Measurements from ENCODE around the gene AFDN.

AFDN gene

DNA sequence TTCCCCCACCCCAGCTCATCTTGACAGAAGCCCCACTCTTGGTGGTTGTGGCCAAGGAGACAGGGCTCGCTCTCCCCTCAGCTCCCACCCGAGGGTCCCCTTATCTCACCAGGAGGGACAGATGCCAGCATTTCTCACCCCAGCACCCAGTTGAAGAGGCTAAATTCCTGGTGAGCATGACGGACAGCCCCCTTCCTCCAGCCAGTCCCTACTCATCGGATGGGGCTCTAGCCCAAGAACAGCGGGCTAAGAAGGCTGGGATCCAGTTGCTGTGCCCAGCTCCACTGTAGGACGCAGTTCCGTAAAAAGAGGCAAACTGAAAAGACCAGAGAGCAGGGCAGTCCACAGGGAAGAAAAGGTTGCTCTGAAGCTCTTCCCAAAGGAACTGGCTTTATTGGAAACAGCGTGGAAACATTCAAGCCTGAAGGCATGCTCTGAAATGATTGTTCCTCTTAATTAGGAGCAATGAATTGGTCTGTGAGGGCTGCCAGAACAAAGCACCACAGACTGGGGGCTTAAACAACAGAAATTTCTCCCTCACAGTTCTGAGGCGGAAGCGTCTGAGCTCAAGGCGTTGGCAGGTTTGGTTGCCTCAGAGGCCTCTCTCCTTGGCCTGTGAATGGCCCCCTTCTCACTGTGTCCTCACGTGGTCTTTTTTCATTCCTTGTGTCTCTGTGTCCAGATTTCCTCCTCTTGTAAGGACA is 152.9 kb downstream of the AFDN start:
- Histone ChIP-seq H3K9ac (ENCODE audit: low read length) (no peak overlapping the region), H3K9me3 (ENCODE audit: low read length) (no peaks in the 10 kb centered on the region), H3K4me1 (ENCODE audit: insufficient read depth, low read length) (no peaks in the 10 kb centered on the region), H3K36me3 (ENCODE audit: insufficient read depth, low read length) (no peaks in the 10 kb centered on the region), H3K27me3 (ENCODE audit: control insufficient read depth in 1 of 2, insufficient read depth in 2 of 2, low read length in 2 of 2) (no peaks in the 10 kb centered on the region), H3K27ac (ENCODE audit: low read depth, low read length) (no peak overlapping the region), H3K4me3 (ENCODE audit: low read depth in 1 of 2, low read length in 2 of 2) (no peak overlapping the region)

DNA sequence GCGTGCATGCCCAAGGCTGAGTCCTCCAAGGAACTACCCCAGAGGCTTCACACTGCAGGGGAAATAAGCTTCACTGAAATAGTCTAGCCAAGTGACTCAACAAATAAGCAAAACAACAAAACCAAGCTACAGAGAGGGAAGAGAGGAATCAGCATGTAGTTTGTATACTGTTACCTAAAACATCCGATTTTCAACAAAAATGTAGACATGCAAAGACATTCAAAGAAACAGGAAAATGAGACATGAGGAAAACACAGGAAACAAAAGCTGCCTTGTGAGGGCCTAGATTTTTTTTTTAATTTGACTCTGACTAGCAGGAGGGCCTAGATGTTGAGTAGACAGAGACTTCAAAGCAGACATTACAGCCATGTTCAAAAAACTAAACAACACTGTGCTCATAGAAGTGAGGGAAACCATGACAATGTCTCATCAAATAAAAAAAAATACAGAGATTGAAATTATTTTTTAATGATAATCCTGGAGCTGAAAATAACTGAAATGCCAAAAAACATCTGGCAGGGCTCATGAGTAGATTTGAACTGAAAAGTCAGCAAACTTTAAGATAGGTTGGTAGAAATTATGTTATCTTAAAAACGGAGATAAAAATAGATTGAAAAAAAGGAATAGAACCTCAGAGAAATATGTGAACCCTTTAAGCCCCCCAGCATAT is 154.3 kb downstream of the AFDN start:
- Histone ChIP-seq H3K9me3 (ENCODE audit: low read length) (no peaks in the 10 kb centered on the region), H3K4me1 (ENCODE audit: insufficient read depth, low read length) (no peaks in the 10 kb centered on the region), H3K9ac (ENCODE audit: low read length) (no peak overlapping the region), H3K27me3 (ENCODE audit: control insufficient read depth in 1 of 2, insufficient read depth in 2 of 2, low read length in 2 of 2) (no peaks in the 10 kb centered on the region), H3K27ac (ENCODE audit: low read depth, low read length) (no peak overlapping the region), H3K36me3 (ENCODE audit: insufficient read depth, low read length) (no peaks in the 10 kb centered on the region), H3K4me3 (ENCODE audit: low read depth in 1 of 2, low read length in 2 of 2) (no peak overlapping the region)

DNA sequence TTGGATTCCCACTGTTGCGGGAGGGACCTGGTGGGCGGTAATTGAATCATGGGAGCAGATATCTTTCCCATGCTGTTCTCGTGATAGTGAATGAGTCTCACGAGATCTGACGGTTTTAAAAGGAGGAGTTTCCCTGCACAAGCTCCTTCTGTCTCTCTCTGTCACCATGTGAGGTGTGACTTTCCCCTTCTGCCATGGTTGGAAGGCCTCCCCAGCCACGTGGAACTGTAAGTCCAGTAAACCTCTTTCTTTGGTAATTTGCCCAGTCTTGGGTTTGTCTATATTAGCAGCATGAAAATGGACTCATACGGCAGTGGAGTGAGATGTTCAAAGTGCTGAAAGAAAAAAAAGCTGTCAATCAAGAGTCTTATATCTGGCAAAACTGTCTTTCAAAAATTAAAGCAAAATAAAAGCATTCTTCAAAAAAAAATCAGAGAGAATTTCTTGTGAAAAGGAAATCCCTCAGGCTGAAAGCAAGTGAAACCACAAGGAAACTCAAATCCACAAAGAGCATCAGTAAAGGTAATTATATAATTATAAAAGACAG is 155.3 kb downstream of the AFDN start:
- Histone ChIP-seq H3K9me3 (ENCODE audit: low read length) (no peaks in the 10 kb centered on the region), H3K4me3 (ENCODE audit: low read depth in 1 of 2, low read length in 2 of 2) (no peak overlapping the region), H3K4me1 (ENCODE audit: insufficient read depth, low read length) (no peaks in the 10 kb centered on the region), H3K27me3 (ENCODE audit: control insufficient read depth in 1 of 2, insufficient read depth in 2 of 2, low read length in 2 of 2) (no peaks in the 10 kb centered on the region), H3K36me3 (ENCODE audit: insufficient read depth, low read length) (no peaks in the 10 kb centered on the region), H3K9ac (ENCODE audit: low read length) (no peak overlapping the region), H3K27ac (ENCODE audit: low read depth, low read length) (no peak overlapping the region)

DNA sequence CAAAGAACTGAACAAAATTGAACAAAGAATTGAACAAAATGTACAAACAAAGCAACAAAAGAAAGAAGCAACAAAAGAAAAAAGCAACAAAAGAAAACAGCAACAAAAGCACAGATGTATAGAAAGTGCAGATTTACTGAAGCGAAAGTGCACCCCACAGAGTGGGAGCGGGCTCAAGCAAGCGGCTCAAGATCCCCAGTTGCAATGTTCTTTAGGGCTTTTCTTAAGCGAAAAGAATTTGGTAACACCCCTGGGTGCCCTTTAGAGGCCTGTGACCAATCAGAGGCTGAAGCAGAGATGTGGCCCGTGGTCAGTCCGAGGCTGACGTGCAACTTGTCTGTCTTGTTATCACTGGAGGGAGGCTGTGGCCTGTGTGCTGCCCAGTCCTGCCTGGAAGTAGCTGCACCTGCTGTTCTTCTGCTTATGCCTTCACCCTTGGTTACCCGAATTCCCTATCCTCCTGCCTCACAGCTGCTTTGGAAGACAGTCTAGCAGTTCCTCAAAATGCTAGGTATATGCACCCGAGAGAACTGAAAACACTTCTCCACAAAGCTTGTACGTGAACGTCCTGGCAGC is 157.5 kb downstream of the AFDN start:
- Histone ChIP-seq H3K4me1 (ENCODE audit: insufficient read depth, low read length) (no peaks in the 10 kb centered on the region), H3K9ac (ENCODE audit: low read length) (no peak overlapping the region), H3K27me3 (ENCODE audit: control insufficient read depth in 1 of 2, insufficient read depth in 2 of 2, low read length in 2 of 2) (no peaks in the 10 kb centered on the region), H3K27ac (ENCODE audit: low read depth, low read length) (no peak overlapping the region), H3K4me3 (ENCODE audit: low read depth in 1 of 2, low read length in 2 of 2) (no peak overlapping the region), H3K36me3 (ENCODE audit: insufficient read depth, low read length) (no peaks in the 10 kb centered on the region), H3K9me3 (ENCODE audit: low read length) (no peaks in the 10 kb centered on the region)

DNA sequence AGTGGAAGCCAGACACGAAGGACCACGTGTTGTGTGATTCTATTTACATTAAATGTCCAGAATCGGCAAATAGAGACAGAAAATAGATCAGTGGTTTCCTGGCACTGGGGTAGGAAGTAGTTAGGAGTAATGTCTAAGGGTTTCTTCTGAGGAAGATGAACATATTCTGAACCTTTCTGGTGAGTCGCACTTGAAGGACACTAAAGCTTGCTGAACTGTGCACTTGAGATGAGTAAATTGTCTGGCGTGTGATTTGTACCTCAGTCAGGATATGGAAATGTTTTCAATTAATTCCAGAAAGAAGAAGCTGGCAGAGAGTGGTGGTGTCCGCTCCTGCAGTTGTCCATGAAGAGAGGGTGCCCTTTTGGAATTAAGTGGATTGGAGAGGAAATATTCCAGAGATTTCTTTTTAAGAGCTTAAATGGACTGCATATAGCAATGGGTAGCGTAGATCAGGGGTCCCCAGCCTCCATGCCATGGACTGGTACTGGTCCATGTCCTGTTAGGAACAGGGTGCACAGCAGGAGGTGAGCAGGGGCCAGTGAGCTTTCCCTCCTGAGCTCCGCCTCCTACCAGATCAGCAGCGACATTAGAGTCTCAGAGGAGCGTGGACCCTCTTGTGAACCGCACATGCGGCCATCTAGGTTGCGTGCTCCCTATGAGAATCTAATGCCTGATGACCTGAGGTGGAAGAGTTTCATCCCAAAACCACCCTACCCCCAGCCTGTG is 158.3 kb downstream of the AFDN start:
- Histone ChIP-seq H3K27ac (ENCODE audit: low read depth, low read length) (no peak overlapping the region), H3K9me3 (ENCODE audit: low read length) (no peaks in the 10 kb centered on the region), H3K4me3 (ENCODE audit: low read depth in 1 of 2, low read length in 2 of 2) (no peak overlapping the region), H3K9ac (ENCODE audit: low read length) (no peak overlapping the region), H3K36me3 (ENCODE audit: insufficient read depth, low read length) (no peaks in the 10 kb centered on the region), H3K27me3 (ENCODE audit: control insufficient read depth in 1 of 2, insufficient read depth in 2 of 2, low read length in 2 of 2) (no peaks in the 10 kb centered on the region), H3K4me1 (ENCODE audit: insufficient read depth, low read length) (no peaks in the 10 kb centered on the region)

DNA sequence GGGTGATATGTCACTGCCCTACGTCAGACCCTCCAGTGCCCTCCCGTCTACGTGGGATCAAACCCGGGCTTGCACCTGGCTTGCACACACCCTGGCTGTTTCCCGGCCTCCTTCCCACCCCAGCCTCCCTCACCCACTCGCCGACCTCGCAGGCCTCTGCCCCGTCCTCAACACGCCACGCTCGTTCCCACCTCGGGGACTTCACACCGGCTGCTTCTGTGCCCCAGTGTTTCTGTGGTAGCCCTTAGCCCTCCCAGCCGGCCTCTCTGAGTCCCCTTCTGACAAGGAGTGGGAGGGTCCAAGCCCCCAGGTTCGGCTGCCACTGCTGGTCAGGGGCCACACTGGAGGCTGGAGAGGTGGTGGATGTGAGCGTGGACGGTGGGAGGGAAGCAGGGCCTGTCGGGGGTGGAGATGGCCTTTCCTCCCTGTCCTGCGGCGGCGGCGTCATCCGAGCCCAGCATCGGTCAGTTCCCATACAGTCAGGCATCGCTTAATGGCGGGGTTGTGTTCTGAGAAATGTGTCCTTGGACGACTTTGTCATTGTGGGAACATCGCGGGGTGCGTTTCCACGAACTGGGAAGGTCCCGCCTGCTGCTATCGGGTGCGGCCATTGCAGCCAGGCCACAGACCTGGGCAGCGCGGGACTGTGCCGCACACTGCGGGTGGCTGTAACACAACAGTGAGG is 159.3 kb downstream of the AFDN start:
- no peak overlapping the region for H3K4me3 ChIP-seq (ENCODE audit: low read depth in 1 of 2, low read length in 2 of 2)
- H3K27ac ChIP-seq (ENCODE audit: low read depth, low read length), result no peak overlapping the region
- no peaks in the 10 kb centered on the region for H3K36me3 ChIP-seq (ENCODE audit: insufficient read depth, low read length)
- no peaks in the 10 kb centered on the region for H3K9me3 ChIP-seq (ENCODE audit: low read length)
- H3K9ac ChIP-seq (ENCODE audit: low read length), result no peak overlapping the region
- no peaks in the 10 kb centered on the region for H3K27me3 ChIP-seq (ENCODE audit: control insufficient read depth in 1 of 2, insufficient read depth in 2 of 2, low read length in 2 of 2)
- H3K4me1 ChIP-seq (ENCODE audit: insufficient read depth, low read length), result no peaks in the 10 kb centered on the region

DNA sequence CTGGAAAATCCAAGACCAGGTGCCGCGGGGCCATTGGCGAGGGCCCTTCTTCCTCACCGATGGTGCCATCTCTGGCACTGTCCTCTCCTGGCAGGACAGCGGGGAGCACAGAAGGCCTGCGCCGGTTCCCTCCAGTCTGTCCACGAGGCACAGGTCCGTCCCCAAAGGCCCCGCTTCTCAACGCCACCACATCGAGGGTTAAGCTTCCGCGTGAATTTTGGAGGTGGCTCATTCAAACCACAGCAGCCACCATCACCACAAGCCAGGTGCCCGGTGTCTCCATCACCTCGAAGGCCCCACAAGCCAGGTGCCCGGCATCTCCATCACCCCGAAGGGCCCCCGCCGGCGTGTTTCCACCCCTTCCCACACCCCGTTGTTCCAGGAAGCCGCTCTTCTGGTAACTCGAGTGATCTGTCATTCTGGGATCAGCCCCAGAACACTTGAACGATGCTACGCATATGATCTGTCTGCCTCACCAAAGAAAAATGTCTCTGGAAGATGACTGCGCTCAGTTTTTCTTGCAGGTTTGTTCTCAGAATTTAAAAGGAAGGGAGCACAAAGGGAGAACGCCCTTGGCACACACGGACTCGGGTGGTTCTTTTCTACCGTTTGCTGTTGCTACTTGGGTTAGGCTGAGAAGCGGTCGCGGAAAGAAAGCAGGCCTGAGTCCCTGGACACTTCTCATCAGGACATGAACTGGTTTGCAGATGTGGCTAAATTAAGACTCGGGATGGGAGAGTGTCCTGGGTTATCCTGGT is 160.9 kb downstream of the AFDN start:
- Histone ChIP-seq H3K4me3 (ENCODE audit: low read depth in 1 of 2, low read length in 2 of 2) (no peak overlapping the region), H3K9ac (ENCODE audit: low read length) (no peak overlapping the region), H3K36me3 (ENCODE audit: insufficient read depth, low read length) (no peaks in the 10 kb centered on the region), H3K4me1 (ENCODE audit: insufficient read depth, low read length) (no peaks in the 10 kb centered on the region), H3K27ac (ENCODE audit: low read depth, low read length) (no peak overlapping the region), H3K27me3 (ENCODE audit: control insufficient read depth in 1 of 2, insufficient read depth in 2 of 2, low read length in 2 of 2) (no peaks in the 10 kb centered on the region), H3K9me3 (ENCODE audit: low read length) (no peaks in the 10 kb centered on the region)

DNA sequence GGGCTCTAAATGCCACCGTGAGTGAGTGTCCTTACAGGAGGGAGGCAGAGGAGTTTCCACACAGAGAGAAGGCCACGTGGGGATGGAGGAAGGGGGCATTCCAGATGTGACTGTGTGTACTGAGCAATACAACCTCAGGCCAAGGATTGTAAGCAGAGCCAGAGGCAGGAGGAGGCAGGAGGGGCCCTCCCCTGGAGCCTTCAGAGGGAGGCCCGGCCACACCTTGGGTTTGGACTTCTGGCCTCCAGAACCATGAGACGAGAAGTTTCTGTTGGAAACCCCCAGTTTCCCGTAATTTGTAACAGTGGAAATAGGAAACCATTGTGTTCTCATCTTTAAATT is 161.4 kb downstream of the AFDN start:
- H3K9ac ChIP-seq (ENCODE audit: low read length), result no peak overlapping the region
- no peak overlapping the region for H3K27ac ChIP-seq (ENCODE audit: low read depth, low read length)
- H3K4me3 ChIP-seq (ENCODE audit: low read depth in 1 of 2, low read length in 2 of 2), result no peak overlapping the region
- no peaks in the 10 kb centered on the region for H3K4me1 ChIP-seq (ENCODE audit: insufficient read depth, low read length)
- no peaks in the 10 kb centered on the region for H3K9me3 ChIP-seq (ENCODE audit: low read length)
- H3K27me3 ChIP-seq (ENCODE audit: control insufficient read depth in 1 of 2, insufficient read depth in 2 of 2, low read length in 2 of 2), result no peaks in the 10 kb centered on the region
- H3K36me3 ChIP-seq (ENCODE audit: insufficient read depth, low read length), result no peaks in the 10 kb centered on the region

DNA sequence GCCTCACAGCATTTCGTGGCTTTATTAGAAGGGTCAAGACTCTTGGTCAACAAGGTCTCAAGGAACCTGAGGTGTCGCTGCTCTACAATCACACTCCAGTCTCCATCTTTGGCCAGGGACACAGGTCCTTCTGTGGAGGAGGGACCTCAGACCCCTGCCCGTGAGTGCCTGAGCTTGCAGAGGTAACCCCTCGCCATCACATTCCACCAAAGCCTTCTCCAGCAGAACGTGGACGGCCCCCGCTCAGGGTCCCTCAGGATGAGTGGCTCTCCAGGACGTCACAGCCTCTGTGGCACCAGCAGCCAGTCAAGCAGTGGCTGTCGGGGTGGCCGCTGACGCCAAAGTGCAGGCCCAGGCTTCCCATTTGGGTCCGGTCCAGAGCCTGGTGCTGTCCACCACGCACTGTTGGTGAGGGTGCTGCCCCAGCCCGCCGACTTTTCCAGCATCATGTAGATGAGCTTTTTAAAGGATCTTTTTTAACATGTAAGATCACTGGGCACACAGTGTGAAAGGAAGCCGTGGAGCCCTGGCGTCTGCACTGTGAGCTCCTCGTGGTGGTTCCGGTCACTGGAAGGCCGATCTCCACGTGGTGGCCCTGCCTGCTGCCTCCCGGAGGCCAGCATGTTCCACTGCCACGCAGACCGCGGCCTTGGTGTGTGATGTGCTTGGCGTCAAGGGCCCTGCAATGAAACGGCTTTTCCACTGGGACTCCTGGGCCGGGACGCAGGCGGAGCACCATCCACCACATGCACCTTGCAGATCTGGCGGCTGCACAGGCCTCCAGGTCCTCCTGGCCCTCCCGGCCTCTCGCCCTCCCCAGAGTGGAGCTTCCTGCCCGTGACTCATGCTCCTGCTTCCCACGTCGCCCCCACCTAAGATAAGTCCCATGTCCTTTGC is 162.5 kb downstream of the AFDN start:
- no peaks in the 10 kb centered on the region for H3K36me3 ChIP-seq (ENCODE audit: insufficient read depth, low read length)
- no peaks in the 10 kb centered on the region for H3K4me1 ChIP-seq (ENCODE audit: insufficient read depth, low read length)
- no peak overlapping the region for H3K9ac ChIP-seq (ENCODE audit: low read length)
- H3K27me3 ChIP-seq (ENCODE audit: control insufficient read depth in 1 of 2, insufficient read depth in 2 of 2, low read length in 2 of 2), result no peaks in the 10 kb centered on the region
- no peak overlapping the region for H3K4me3 ChIP-seq (ENCODE audit: low read depth in 1 of 2, low read length in 2 of 2)
- H3K9me3 ChIP-seq (ENCODE audit: low read length), result no peaks in the 10 kb centered on the region
- H3K27ac ChIP-seq (ENCODE audit: low read depth, low read length), result no peak overlapping the region

Measured in muscle layer of colon (tissue), 2 donors.